HL-60 (cell line): ENCODE measurements around the gene ANKRD50.

ENCODE experiments used
- DNase-seq, 2 experiments: peaks; one replicate each; pipeline ENCODE4 v3.0.0-alpha.2; 2010 to 2020; ENCODE audit warnings: low read depth in 1 of 2, low spot score in 1 of 2
- H3K27ac ChIP-seq: fragments of 250-450 bp; sonication (Bioruptor Pico); replicated peaks from 2 replicates; pipeline ENCODE4 v1.5.1; 2020; ENCODE audit warnings: mild to moderate bottlenecking, moderate library complexity
- H3K27me3 ChIP-seq: fragments of 250-450 bp; sonication (Bioruptor Pico); 2 replicates; pipeline ENCODE4 v1.5.1; 2021; ENCODE audit warnings: mild to moderate bottlenecking, moderate library complexity; ENCODE audit not compliant: insufficient read depth, poor library complexity, severe bottlenecking
- H3K4me3 ChIP-seq: replicated peaks from 2 replicates; pipeline ENCODE4 v1.5.1; 2011; ENCODE audit warnings: mild to moderate bottlenecking, control low read depth, low read length; ENCODE audit not compliant: insufficient read depth
- GABPA ChIP-seq: IDR thresholded peaks from 2 replicates; pipeline ENCODE4 v1.6.1; 2012; ENCODE audit warnings: low read depth
- POLR2AphosphoS5 ChIP-seq: IDR thresholded peaks from 2 replicates; pipeline ENCODE4 v1.6.1; 2012; ENCODE audit warnings: low read depth
- REST ChIP-seq: IDR thresholded peaks from 2 replicates; pipeline ENCODE4 v1.6.1; 2012; ENCODE audit warnings: low read depth; ENCODE audit not compliant: insufficient replicate concordance
- SPI1 ChIP-seq: IDR thresholded peaks from 2 replicates; pipeline ENCODE4 v1.6.1; 2012; ENCODE audit warnings: low read depth, mild to moderate bottlenecking, borderline replicate concordance
- TF ChIP-seq, protein P1 (sequence below): IDR thresholded peaks from one replicate; pipeline ENCODE4 v1.5.1; 2011; ENCODE audit warnings: low read length, control low read depth, inconsistent platforms; ENCODE audit not compliant: insufficient read depth

Gene ANKRD50

DNA sequence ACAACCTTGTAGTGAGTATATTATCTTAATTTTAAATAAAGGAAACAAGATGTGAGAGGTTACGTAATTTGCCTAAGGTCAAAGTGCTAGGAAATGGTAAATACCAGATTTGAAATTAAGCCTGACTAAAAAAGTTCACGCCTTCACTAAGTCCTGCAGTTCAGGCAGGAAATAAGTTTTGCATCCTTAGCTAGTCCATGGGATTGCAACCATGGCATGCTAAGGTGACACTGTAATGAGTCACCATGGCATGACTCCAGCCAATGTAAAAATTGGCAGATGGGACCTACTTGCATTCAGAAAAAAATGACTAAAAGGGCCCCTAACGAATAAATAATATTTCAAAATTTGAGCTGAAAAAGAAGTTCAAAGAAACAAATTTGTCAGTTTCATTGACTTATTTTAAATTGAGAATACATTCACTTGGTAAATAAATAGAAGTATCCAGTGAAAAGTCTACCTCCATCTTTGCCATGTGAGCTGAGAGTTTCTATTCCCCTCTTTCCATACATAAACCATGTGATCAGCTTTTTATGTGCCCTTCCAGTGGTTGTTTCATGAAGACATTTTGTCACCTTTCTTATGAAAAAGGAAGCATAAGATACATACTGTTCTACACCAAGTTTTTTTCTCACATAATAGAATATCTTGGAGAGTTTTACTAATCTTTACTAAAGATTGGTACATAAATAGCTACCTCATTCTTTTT lies 72.4 kb downstream of the ANKRD50 start:
- H3K27me3 ChIP-seq, result no peaks in the 10 kb centered on the region
- no peak overlapping the region for H3K27ac ChIP-seq
- no peak for DNase-seq
- no peak for TF ChIP-seq GABPA
- no peak for TF ChIP-seq POLR2AphosphoS5
- TF ChIP-seq REST, result no peak
- TF ChIP-seq, protein P1, sequence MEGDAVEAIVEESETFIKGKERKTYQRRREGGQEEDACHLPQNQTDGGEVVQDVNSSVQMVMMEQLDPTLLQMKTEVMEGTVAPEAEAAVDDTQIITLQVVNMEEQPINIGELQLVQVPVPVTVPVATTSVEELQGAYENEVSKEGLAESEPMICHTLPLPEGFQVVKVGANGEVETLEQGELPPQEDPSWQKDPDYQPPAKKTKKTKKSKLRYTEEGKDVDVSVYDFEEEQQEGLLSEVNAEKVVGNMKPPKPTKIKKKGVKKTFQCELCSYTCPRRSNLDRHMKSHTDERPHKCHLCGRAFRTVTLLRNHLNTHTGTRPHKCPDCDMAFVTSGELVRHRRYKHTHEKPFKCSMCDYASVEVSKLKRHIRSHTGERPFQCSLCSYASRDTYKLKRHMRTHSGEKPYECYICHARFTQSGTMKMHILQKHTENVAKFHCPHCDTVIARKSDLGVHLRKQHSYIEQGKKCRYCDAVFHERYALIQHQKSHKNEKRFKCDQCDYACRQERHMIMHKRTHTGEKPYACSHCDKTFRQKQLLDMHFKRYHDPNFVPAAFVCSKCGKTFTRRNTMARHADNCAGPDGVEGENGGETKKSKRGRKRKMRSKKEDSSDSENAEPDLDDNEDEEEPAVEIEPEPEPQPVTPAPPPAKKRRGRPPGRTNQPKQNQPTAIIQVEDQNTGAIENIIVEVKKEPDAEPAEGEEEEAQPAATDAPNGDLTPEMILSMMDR, result no peak
- TF ChIP-seq SPI1, result no peak
- H3K4me3 ChIP-seq, result no peak overlapping the region

DNA sequence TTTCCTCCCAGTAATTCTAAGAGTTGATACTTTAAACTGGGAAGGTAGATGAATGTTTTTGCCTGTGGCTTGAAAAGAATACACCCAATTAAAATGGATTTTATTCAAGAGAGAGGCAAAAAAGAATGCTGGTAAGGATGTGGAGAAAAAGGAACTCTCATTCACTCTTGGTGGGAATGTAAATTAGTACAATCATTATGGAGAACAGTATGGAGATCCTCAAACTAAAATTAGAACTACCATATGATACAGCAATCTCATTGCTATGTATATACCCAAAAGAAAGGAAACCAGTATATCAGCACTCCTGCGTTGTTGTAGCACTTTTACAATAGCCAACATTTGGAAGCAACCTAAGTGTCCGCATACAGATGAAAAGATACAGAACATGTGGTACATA lies 75.2 kb downstream of the ANKRD50 start:
- H3K27ac ChIP-seq, result no peak overlapping the region
- DNase-seq, result no peak
- no peak overlapping the region for H3K4me3 ChIP-seq
- TF ChIP-seq, protein P1, result no peak
- H3K27me3 ChIP-seq, result no peaks in the 10 kb centered on the region

GRCh38 chr4:124636788-124637187 lies 75.7 kb downstream of the ANKRD50 start:
- no peaks in the 10 kb centered on the region for H3K27me3 ChIP-seq
- H3K4me3 ChIP-seq, result no peak overlapping the region
- no peak for DNase-seq
- TF ChIP-seq, protein P1, result no peak
- TF ChIP-seq GABPA (no peak), POLR2AphosphoS5 (no peak), REST (no peak), SPI1 (no peak)
- no peak overlapping the region for H3K27ac ChIP-seq

GRCh38 chr4:124635331-124635730 lies 77.2 kb downstream of the ANKRD50 start:
- TF ChIP-seq REST (no peak), POLR2AphosphoS5 (no peak), GABPA (no peak), SPI1 (no peak)
- TF ChIP-seq, protein P1, result no peak
- Histone ChIP-seq H3K27ac (no peak overlapping the region), H3K27me3 (no peaks in the 10 kb centered on the region), H3K4me3 (no peak overlapping the region)
- no peak for DNase-seq
